Metanephros (tissue), 2 donors: ENCODE measurements around the gene FBXO9. TPM values are rescaled to one million over a fixed set of nuclear protein-coding genes. Genes with fewer than 3 reads are reported as not detected.

Source experiments
- small RNA-seq: library from RNA; depleted of rRNA; stranded (forward); fragments of <200 nt; gene quantifications from one replicate; pipeline ENCODE3, GENCODE V24; 2014; ENCODE audit warnings: low replicate concordance
- total RNA-seq: library from RNA; depleted of rRNA; stranded (reverse); fragments of >200 nt; gene quantifications from one replicate; pipeline ENCODE4 v1.2.3, GENCODE V29; 2014

FBXO9 gene
- total RNA-seq = 46.8 TPM

DNA sequence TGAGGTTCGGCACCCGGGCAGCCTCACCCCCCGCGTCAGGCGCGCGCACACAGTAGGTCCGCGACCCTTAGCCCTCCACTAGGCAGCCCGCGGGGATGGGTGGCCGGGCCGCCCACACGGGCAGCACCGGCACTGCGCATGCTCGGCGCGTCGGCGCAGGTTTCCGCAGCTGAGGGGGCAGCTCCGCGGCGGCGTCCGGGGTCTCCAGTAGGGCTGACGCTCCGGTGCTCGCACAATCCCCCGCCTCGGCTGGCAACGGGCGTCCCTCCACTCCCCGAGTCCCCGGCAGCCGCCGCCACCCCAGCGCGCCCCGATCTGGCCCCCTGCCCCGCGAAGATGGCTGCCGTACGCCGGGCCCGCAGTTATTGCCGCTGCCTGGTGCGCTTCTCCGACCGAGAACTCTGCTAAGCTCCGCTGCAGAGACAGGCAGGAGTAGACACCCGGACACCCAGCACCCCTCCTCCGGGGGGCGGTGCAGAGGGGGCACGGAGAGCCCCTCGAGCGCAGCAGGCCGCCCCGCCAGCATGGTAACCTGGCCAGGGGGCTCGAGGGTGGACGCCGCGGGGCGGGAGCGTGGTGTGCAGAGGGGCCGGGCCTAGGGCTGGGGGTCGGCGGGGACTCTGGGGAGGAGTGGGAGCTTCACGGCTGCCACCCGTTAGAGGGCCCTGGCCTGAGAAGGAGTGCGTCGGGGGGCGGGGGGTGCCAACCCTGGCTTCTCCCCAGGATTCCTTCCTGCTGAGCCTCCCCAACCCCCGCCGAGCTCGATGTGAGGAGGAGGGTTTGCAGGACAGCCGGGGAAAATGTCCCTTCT lies at the start of gene FBXO9:
Gene FBXO9, plus strand, starts transcription at position 139 of the 811 bp plus-strand sequence. Its CDS starts 386 bp downstream, at position 525.

GRCh38 chr6:53148684-53149083 lies 83.5 kb downstream of the FBXO9 start, which contains the start of gene GCM1:
TSS of gene GCM1 (minus strand) at chr6:53148841. CDS start at chr6:53145632, 3,209 bp downstream.

Small RNA genes lying within 50 kb of the gene (small RNA-seq; reads per million reads assigned to genes)
- not detected for gene RN7SL244P

Other genes starting within 250 kb of the FBXO9 start
- not detected for gene GSTA5, start 224.6 kb upstream of the FBXO9 start, total RNA-seq
- gene GSTA3, start 155.7 kb upstream of the FBXO9 start, total RNA-seq = not detected
- 48.4 TPM for gene GSTA4, start 70.1 kb upstream of the FBXO9 start, total RNA-seq
- gene CILK1, start 3.6 kb upstream of the FBXO9 start, total RNA-seq = 12.9 TPM
- gene GCM1, start 83.4 kb downstream of the FBXO9 start, total RNA-seq = 0.18 TPM